HepG2 (cell line): ENCODE results near the gene ACAP1. TPM values are rescaled to one million over a fixed set of nuclear protein-coding genes. Genes with fewer than 3 reads are reported as not detected.

ENCODE experiments used
- GMEB1 ChIP-seq: sonication (generic); formaldehyde crosslinking; IDR thresholded peaks from 2 replicates; pipeline ENCODE4 v1.5.1; 2020; ENCODE audit warnings: missing genetic modification reagents, mild to moderate bottlenecking, borderline replicate concordance
- LBX2 ChIP-seq: sonication (generic); formaldehyde crosslinking; IDR thresholded peaks from 2 replicates; pipeline ENCODE4 v1.5.0; 2020; ENCODE audit warnings: missing genetic modification reagents, mild to moderate bottlenecking, borderline replicate concordance
- MATR3 ChIP-seq: sonication (generic); formaldehyde crosslinking; IDR thresholded peaks from 2 replicates; pipeline ENCODE4 v1.4.0; 2020; ENCODE audit warnings: missing genetic modification reagents
- PCBP1 ChIP-seq: fragments of 200-400 bp; formaldehyde crosslinking; IDR thresholded peaks from 2 replicates; pipeline ENCODE4 v1.6.1; 2017; ENCODE audit warnings: mild to moderate bottlenecking, low read depth, low read length, borderline replicate concordance
- SPEN ChIP-seq: sonication (generic); formaldehyde crosslinking; IDR thresholded peaks from 2 replicates; pipeline ENCODE4 v1.5.1; 2020; ENCODE audit warnings: low read depth, mild to moderate bottlenecking, missing genetic modification reagents
- ZFP41 ChIP-seq: sonication (generic); formaldehyde crosslinking; IDR thresholded peaks from 2 replicates; pipeline ENCODE4 v1.4.0; 2020; ENCODE audit warnings: mild to moderate bottlenecking, missing genetic modification reagents, borderline replicate concordance
- ZNF12 ChIP-seq: sonication (generic); formaldehyde crosslinking; IDR thresholded peaks from 2 replicates; pipeline ENCODE4 v1.5.0; 2020; ENCODE audit warnings: missing genetic modification reagents
- ZNF543 ChIP-seq: sonication (generic); formaldehyde crosslinking; IDR thresholded peaks from 2 replicates; pipeline ENCODE4 v1.4.0; 2020; ENCODE audit warnings: mild to moderate bottlenecking, missing genetic modification reagents
- ZNF616 ChIP-seq: sonication (generic); formaldehyde crosslinking; IDR thresholded peaks from 2 replicates; pipeline ENCODE4 v1.5.0; 2020; ENCODE audit warnings: low read depth, mild to moderate bottlenecking, missing genetic modification reagents
- ZNF713 ChIP-seq: sonication (generic); formaldehyde crosslinking; IDR thresholded peaks from 2 replicates; pipeline ENCODE4 v1.4.0; 2020; ENCODE audit warnings: mild to moderate bottlenecking, missing genetic modification reagents
- polyA plus RNA-seq, 8 experiments: library from polyadenylated mRNA; depleted of rRNA in 3 of 8; stranded (reverse) in 7 of 8; unstranded in 1 of 8; fragments of >200 nt; fragmentation: Illumina TruSeq in 4 of 8; extraction: Trizol in 4 of 8; gene quantifications; 2 replicates each; pipeline versions ENCODE4 v1.2.1 to v1.2.3, GENCODE V29; 2011 to 2016; ENCODE audit warnings: low read depth in 4 of 8, missing spikeins in 1 of 8, mixed read lengths in 1 of 8; ENCODE audit not compliant: insufficient read depth in 1 of 8
- total RNA-seq, 5 experiments: library from RNA; depleted of rRNA; stranded (reverse); fragments of >200 nt; fragmentation: Illumina TruSeq; extraction: Trizol; gene quantifications; 2 replicates each; pipeline ENCODE4 v1.2.3, GENCODE V29; 2016; ENCODE audit warnings: low read depth in 1 of 5
- TF ChIP-seq, protein P1 (sequence below): sonication (generic); formaldehyde crosslinking; IDR thresholded peaks from 2 replicates; pipeline ENCODE4 v1.5.1; 2020; ENCODE audit warnings: mild to moderate bottlenecking, missing genetic modification reagents
- TF ChIP-seq, protein P2 (sequence below): sonication (generic); formaldehyde crosslinking; IDR thresholded peaks from 2 replicates; pipeline ENCODE4 v1.8.0; 2022; ENCODE audit warnings: missing genetic modification reagents, mild to moderate bottlenecking, inconsistent platforms, borderline replicate concordance
- TF ChIP-seq, protein P3 (sequence below): sonication (generic); formaldehyde crosslinking; IDR thresholded peaks from 2 replicates; pipeline ENCODE4 v1.9.0; 2022; ENCODE audit warnings: low read depth, missing genetic modification reagents
- TF ChIP-seq, protein P4 (sequence below): sonication (generic); formaldehyde crosslinking; IDR thresholded peaks from 2 replicates; pipeline ENCODE4 v1.5.1; 2020; ENCODE audit warnings: missing genetic modification reagents, mild to moderate bottlenecking, borderline replicate concordance

ACAP1 gene
- total and polyA plus RNA-seq, 2 of the 13 experiments (the other 11 are each of a cell fraction or from before 2014, with no cell fraction given): 1.3 to 2.5 TPM

DNA sequence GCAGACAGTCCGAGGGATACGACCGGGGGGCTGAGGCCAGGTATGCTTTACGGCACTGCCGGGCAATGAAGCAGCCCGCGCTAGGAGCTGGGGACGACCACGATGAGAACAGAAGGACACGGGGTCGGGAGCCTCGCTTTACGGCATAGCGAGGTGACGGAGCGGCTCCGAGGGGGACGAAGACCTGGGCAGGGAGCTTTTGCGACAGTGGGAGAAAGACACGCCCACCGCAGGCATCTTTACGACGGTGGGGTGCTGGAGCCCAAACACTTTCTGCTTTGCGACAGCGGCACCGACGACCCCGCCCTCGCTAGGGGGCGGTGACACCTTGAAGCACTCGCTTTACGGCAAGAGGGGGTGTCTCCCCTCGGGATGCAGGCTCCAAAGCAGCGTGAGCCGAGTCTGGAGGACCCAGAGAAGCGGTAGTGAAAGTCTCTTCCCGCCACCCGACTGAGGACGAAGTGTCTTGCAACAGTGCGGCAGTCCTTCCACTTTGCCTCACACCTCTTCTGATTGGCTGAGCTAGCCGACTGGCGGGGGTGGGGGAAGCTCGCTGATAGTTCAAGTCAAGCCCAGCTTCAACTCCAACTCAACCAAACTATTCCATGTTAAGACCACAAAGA is 6.8 kb upstream of the ACAP1 start (continued):
- 0 out of 2 replicates have a peak, but pooled peaks have one; percentile 44 for TF ChIP-seq ZNF543 (CRISPR knock-in tag)
- no peak for TF ChIP-seq PCBP1
- no peak for TF ChIP-seq MATR3 (CRISPR knock-in tag)
- 0 out of 2 replicates have a peak, but pooled peaks have one; percentile 48 for TF ChIP-seq ZFP41 (CRISPR knock-in tag)
- 0 out of 2 replicates have a peak, but pooled peaks have one; percentile 37 for TF ChIP-seq ZNF12 (CRISPR knock-in tag)
- TF ChIP-seq, protein P1, sequence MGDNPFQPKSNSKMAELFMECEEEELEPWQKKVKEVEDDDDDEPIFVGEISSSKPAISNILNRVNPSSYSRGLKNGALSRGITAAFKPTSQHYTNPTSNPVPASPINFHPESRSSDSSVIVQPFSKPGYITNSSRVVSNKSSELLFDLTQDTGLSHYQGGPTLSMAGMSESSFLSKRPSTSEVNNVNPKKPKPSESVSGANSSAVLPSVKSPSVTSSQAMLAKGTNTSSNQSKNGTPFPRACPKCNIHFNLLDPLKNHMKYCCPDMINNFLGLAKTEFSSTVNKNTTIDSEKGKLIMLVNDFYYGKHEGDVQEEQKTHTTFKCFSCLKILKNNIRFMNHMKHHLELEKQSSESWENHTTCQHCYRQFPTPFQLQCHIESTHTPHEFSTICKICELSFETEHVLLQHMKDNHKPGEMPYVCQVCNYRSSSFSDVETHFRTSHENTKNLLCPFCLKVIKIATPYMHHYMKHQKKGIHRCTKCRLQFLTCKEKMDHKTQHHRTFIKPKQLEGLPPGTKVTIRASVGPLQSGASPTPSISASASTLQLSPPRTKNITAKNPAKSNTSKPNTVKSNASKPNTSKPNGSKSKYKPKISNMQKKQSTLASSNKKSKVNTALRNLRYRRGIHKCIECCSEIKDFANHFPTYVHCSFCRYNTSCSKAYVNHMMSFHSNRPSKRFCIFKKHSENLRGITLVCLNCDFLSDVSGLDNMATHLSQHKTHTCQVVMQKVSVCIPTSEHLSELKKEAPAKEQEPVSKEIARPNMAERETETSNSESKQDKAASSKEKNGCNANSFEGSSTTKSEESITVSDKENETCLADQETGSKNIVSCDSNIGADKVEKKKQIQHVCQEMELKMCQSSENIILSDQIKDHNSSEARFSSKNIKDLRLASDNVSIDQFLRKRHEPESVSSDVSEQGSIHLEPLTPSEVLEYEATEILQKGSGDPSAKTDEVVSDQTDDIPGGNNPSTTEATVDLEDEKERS (CRISPR knock-in tag): no peak
- TF ChIP-seq, protein P2, sequence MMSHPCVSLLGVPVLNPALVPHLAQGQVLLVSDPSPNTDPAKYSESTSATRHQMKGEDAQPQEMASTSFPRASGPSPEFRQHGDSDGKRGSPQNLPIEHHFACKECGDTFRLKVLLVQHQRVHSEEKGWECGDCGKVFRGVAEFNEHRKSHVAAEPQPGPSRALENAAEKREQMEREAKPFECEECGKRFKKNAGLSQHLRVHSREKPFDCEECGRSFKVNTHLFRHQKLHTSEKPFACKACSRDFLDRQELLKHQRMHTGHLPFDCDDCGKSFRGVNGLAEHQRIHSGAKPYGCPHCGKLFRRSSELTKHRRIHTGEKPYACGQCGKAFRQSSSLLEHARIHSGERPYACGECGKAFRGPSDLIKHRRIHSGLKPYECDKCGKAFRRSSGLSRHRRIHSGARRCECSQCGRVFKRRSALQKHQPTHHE (CRISPR knock-in tag): 0 out of 2 replicates have a peak, but pooled peaks have one; percentile 26
- TF ChIP-seq, protein P3, sequence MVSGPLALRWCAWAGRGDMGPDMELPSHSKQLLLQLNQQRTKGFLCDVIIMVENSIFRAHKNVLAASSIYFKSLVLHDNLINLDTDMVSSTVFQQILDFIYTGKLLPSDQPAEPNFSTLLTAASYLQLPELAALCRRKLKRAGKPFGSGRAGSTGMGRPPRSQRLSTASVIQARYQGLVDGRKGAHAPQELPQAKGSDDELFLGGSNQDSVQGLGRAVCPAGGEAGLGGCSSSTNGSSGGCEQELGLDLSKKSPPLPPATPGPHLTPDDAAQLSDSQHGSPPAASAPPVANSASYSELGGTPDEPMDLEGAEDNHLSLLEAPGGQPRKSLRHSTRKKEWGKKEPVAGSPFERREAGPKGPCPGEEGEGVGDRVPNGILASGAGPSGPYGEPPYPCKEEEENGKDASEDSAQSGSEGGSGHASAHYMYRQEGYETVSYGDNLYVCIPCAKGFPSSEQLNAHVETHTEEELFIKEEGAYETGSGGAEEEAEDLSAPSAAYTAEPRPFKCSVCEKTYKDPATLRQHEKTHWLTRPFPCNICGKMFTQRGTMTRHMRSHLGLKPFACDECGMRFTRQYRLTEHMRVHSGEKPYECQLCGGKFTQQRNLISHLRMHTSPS (CRISPR knock-in tag): no peak
- TF ChIP-seq ZNF713: peak; percentile 91; the same call in 1 of the 2 replicates
- TF ChIP-seq SPEN (CRISPR knock-in tag): peak; percentile 93
- TF ChIP-seq LBX2 (CRISPR knock-in tag): no peak
- TF ChIP-seq ZNF616 (CRISPR knock-in tag): no peak
- TF ChIP-seq, protein P4, sequence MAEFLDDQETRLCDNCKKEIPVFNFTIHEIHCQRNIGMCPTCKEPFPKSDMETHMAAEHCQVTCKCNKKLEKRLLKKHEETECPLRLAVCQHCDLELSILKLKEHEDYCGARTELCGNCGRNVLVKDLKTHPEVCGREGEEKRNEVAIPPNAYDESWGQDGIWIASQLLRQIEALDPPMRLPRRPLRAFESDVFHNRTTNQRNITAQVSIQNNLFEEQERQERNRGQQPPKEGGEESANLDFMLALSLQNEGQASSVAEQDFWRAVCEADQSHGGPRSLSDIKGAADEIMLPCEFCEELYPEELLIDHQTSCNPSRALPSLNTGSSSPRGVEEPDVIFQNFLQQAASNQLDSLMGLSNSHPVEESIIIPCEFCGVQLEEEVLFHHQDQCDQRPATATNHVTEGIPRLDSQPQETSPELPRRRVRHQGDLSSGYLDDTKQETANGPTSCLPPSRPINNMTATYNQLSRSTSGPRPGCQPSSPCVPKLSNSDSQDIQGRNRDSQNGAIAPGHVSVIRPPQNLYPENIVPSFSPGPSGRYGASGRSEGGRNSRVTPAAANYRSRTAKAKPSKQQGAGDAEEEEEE: no peak; the same call in 1 of the 2 replicates
- peak; percentile 86 for TF ChIP-seq GMEB1 (CRISPR knock-in tag)
